ENCODE results near the gene SETDB2.

GRCh38 chr13:49404703-49405020 lies 39.4 kb upstream of the SETDB2 start:
- no peak for TF ChIP-seq CTCF (IDR thresholded peaks at IDR 0.05)
- TF ChIP-seq POLR2A (IDR thresholded peaks at IDR 0.05) = no peak
